Ascending aorta (tissue), 2 donors: ENCODE data around the gene POLR1B. TPM values are rescaled to one million over a fixed set of nuclear protein-coding genes. Genes with fewer than 3 reads are reported as not detected.
"Not testable (repeated sequence)": the region's sequence is repeated elsewhere in the genome, so short reads cannot be mapped to it uniquely, and the experiment has no call there.

ENCODE experiments used
- DNase-seq, 2 donors: peaks; one replicate each; pipeline ENCODE4 v3.0.0-alpha.2; 2019; ENCODE audit warnings: low spot score in 2 of 2
- H3K27ac ChIP-seq, 2 donors: fragments of 200-600 bp; sonication (generic); one replicate each; pipeline ENCODE4 v1.5.1; 2016 to 2017; ENCODE audit warnings: mild to moderate bottlenecking in 1 of 2
- H3K27me3 ChIP-seq: fragments of 200-600 bp; sonication (generic); one replicate; pipeline ENCODE4 v1.5.1; 2017
- H3K36me3 ChIP-seq, 2 donors: fragments of 200-600 bp; sonication (generic); one replicate each; pipeline ENCODE4 v1.5.1; 2016
- H3K4me1 ChIP-seq, 2 donors: fragments of 200-600 bp; sonication (generic); one replicate each; pipeline ENCODE4 v1.5.1; 2016 to 2017; ENCODE audit warnings: mild to moderate bottlenecking in 1 of 2
- H3K4me3 ChIP-seq, 2 donors: fragments of 200-600 bp; sonication (generic); one replicate each; pipeline ENCODE4 v1.5.1; 2016 to 2017; ENCODE audit warnings: mild to moderate bottlenecking in 1 of 2
- H3K9me3 ChIP-seq, 2 donors: fragments of 200-600 bp; sonication (generic); one replicate each; pipeline ENCODE4 v1.5.1; 2016
- intact Hi-C: fragments of 100-400 bp; cut with DNase I; formaldehyde crosslinking; loops from one replicate; pipeline ENCODE4 v1.15.1; 2023
- total RNA-seq: library from RNA; depleted of rRNA; stranded (reverse); fragments of >200 nt; gene quantifications from one replicate; pipeline ENCODE4 v1.1.0, GENCODE V29; 2016
- TF ChIP-seq, protein P1 (sequence below), 3 experiments: fragments of 200-600 bp in 2 of 3; fragments of 450-650 bp in 1 of 3; sonication (generic) in 2 of 3; IDR thresholded peaks; one replicate each; pipeline ENCODE4 v1.5.1; 2016 to 2019; ENCODE audit warnings: antibody characterized with exemption in 3 of 3, mild to moderate bottlenecking in 1 of 3, moderate library complexity in 1 of 3

POLR1B gene
- total RNA-seq, 1 donor from 2014 or later = 3.6 TPM

DNA sequence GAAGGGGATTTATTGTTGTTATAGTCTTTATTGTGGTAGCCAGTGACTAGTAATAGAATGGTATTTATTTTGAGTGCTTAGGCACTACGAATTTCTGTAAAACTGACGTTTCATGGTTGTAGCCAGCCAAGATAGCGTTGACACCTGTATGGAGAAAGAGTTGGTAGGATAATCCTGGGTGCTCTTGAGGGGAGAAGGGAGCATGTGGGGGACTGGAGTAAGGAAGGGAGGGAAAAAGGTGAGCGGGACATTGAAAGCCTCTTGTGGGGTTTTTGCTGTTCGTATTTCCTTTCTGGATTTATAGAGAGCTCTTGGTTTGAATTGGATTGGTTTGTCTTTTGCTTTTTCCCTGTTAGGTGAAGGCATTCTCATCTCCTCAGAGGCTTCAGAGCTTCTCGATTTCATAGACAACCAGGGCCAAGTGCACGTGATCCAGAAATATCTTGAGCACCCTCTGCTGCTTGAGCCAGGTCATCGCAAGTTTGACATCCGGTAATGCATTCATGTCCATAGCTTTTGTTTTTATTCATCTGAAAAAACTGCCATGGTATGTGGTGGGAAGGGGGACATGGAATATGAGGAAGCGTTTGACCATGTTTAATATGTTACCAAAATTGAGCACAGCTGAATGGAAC is 41.3 kb upstream of the POLR1B start:
- TF ChIP-seq, protein P1, sequence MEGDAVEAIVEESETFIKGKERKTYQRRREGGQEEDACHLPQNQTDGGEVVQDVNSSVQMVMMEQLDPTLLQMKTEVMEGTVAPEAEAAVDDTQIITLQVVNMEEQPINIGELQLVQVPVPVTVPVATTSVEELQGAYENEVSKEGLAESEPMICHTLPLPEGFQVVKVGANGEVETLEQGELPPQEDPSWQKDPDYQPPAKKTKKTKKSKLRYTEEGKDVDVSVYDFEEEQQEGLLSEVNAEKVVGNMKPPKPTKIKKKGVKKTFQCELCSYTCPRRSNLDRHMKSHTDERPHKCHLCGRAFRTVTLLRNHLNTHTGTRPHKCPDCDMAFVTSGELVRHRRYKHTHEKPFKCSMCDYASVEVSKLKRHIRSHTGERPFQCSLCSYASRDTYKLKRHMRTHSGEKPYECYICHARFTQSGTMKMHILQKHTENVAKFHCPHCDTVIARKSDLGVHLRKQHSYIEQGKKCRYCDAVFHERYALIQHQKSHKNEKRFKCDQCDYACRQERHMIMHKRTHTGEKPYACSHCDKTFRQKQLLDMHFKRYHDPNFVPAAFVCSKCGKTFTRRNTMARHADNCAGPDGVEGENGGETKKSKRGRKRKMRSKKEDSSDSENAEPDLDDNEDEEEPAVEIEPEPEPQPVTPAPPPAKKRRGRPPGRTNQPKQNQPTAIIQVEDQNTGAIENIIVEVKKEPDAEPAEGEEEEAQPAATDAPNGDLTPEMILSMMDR (IDR thresholded peaks at IDR 0.05) = peak in 2 of 3 experiments; percentile 31 to 45
- H3K36me3 ChIP-seq, intact Hi-C loops, H3K27ac ChIP-seq, H3K4me3 ChIP-seq, H3K9me3 ChIP-seq, H3K4me1 ChIP-seq, H3K27me3 ChIP-seq, DNase-seq: not testable (repeated sequence)

DNA sequence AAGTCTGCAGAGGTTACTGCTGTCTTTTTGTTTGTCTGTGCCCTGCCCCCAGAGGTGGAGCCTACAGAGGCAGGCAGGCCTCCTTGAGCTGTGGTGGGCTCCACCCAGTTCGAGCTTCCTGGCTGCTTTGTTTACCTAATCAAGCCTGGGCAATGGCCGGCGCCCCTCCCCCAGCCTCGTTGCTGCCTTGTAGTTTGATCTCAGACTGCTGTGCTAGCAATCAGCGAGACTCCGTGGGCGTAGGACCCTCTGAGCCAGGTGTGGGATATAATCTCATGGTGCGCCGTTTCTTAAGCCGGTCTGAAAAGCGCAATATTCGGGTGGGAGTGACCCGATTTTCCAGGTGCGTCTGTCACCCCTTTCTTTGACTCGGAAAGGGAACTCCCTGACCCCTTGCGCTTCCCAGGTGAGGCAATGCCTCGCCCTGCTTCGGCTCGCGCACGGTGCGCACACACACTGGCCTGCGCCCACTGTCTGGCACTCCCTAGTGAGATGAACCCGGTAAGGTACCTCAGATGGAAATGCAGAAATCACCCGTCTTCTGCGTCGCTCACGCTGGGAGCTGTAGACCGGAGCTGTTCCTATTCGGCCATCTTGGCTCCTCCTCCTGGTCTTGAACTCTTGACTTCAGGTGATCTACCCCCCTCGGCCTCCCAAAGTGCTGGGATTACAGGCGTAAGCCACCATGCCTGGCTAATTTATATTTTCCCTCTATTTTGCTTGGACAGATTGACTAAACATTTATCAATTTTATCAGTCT is 32.8 kb upstream of the POLR1B start:
- DNase-seq, intact Hi-C loops, H3K27ac ChIP-seq, H3K27me3 ChIP-seq, H3K4me1 ChIP-seq, H3K36me3 ChIP-seq, H3K4me3 ChIP-seq, H3K9me3 ChIP-seq: not testable (repeated sequence)

DNA sequence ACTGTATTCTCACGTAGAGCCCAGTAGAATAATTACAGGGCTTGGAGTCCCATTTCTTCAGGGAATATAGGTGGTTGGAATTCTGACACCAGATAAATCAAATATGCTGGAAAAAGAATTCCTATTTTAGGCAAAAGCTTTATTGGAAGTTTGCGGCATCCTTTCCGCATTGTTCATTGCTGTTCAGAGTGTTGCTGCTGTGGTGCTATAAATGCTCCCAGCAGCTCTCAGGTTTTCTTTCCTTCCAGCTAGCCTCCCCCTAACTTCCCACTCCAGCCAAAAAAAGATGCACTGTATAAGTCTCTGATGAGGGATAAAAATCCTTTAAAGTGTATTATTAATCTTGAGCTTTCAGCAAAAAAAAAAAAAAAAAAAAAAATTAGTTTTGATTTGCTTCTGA is 25.5 kb upstream of the POLR1B start:
- TF ChIP-seq, protein P1 (IDR thresholded peaks at IDR 0.05) = no peak
- Histone ChIP-seq H3K27ac (no peak overlapping the region), H3K36me3 (peaks cover 14 to 44% of the 10 kb centered on the region in 2 donors), H3K4me3 (no peak overlapping the region), H3K4me1 (no peaks in the 10 kb centered on the region), H3K9me3 (no peaks in the 10 kb centered on the region), H3K27me3 (no peaks in the 10 kb centered on the region)
- DNase-seq = no peak
- intact Hi-C loops = no loop called here

DNA sequence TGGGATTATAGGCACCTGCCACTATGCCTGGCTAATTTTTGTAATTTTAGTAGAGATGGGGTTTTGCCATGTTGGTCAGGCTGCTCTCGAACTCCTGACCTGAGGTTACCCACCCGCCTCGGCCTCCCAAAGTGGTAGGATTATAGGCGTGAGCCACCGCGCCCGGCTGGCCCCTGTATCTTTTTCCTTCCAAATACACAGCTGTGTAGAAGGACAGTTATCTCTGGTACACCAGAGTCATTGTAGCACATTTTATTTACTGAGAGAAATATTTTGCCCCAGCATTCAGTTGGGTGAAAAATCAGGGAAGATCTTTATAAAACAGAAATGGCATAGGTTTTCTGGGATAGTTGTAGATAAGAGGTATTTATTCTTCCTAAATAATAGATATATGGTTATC is 23.5 kb upstream of the POLR1B start:
- no peaks in the 10 kb centered on the region for H3K9me3 ChIP-seq
- no peak for DNase-seq
- H3K4me3 ChIP-seq = no peak overlapping the region
- intact Hi-C loops = no loop called here
- H3K36me3 ChIP-seq = peaks cover 17 to 56% of the 10 kb centered on the region in 2 donors
- no peaks in the 10 kb centered on the region for H3K27me3 ChIP-seq
- no peaks in the 10 kb centered on the region for H3K4me1 ChIP-seq
- TF ChIP-seq, protein P1 (IDR thresholded peaks at IDR 0.05) = no peak
- H3K27ac ChIP-seq = no peak overlapping the region

DNA sequence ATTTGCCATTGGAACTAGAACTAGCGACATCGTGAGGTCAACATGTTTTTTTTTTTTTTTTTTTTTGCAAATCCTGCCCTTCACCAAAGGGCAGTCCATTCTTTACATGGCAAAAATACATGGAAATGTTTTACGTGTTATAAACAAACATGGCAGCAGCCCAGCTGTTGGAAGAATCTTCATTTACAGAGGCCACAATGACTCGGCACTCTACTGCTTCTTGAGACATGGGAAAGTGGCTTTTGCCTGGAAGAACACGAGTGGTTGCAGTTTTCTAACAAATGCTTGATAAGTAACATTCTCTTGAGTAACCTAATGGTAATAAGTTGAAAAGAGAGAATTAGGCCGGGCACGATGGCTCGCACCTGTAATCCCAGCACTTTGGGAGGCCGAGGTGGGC is 22.8 kb upstream of the POLR1B start:
- intact Hi-C loops = no loop called here
- TF ChIP-seq, protein P1 (IDR thresholded peaks at IDR 0.05) = no peak
- no peaks in the 10 kb centered on the region for H3K27me3 ChIP-seq
- H3K9me3 ChIP-seq = no peaks in the 10 kb centered on the region
- H3K36me3 ChIP-seq = peaks cover 17 to 51% of the 10 kb centered on the region in 2 donors
- DNase-seq = no peak
- H3K4me1 ChIP-seq = no peaks in the 10 kb centered on the region
- no peak overlapping the region for H3K4me3 ChIP-seq
- H3K27ac ChIP-seq = no peak overlapping the region

DNA sequence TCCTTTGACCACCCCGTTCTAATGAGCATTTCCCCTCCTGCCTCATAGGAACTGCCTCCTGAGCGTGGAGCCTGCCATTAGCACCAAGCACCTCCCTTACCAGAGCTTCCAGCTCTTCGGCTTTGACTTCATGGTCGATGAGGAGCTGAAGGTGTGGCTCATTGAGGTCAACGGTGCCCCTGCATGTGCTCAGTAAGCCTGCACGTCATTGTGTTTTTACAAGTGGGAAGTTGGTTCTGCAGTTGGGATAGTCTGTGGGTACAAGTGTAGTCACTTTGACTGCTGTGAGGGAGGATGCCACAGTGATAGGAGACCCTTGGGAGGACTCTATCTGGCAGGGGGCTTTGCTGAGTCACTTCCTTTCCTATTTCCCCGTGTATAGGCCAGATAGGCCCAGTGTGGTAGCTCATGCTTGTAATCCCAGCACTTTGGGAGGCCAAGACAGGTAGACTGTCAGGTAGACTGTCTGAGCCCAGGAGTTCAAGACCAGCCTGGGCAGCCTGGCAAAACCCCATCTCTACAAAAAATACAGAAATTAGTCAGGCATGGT is 22.0 kb upstream of the POLR1B start:
- Histone ChIP-seq H3K27ac (no peak overlapping the region), H3K4me1 (no peaks in the 10 kb centered on the region), H3K27me3 (no peaks in the 10 kb centered on the region), H3K4me3 (no peak overlapping the region), H3K36me3 (peaks cover 17 to 51% of the 10 kb centered on the region in 2 donors), H3K9me3 (no peaks in the 10 kb centered on the region)
- intact Hi-C loops = no loop called here
- TF ChIP-seq, protein P1 (IDR thresholded peaks at IDR 0.05) = no peak
- no peak for DNase-seq
